Panc1 (cell line): ENCODE results near the gene ZDHHC11.
"Not testable (repeated sequence)": the region's sequence is repeated elsewhere in the genome, so short reads cannot be mapped to it uniquely, and the experiment has no call there.

Experiments used
- POLR2AphosphoS5 ChIP-seq: IDR thresholded peaks from 2 replicates; pipeline ENCODE4 v1.6.1; 2012; ENCODE audit warnings: mild to moderate bottlenecking, low read depth, low read length, moderate library complexity
- TF ChIP-seq, protein P1 (sequence below): fragments of 450-650 bp; IDR thresholded peaks from 2 replicates; pipeline ENCODE4 v1.5.1; 2017; ENCODE audit warnings: mild to moderate bottlenecking

GRCh38 chr5:772547-772890 lies 78.3 kb downstream of the ZDHHC11 start:
- not testable (repeated sequence) for TF ChIP-seq POLR2AphosphoS5
- TF ChIP-seq, protein P1, sequence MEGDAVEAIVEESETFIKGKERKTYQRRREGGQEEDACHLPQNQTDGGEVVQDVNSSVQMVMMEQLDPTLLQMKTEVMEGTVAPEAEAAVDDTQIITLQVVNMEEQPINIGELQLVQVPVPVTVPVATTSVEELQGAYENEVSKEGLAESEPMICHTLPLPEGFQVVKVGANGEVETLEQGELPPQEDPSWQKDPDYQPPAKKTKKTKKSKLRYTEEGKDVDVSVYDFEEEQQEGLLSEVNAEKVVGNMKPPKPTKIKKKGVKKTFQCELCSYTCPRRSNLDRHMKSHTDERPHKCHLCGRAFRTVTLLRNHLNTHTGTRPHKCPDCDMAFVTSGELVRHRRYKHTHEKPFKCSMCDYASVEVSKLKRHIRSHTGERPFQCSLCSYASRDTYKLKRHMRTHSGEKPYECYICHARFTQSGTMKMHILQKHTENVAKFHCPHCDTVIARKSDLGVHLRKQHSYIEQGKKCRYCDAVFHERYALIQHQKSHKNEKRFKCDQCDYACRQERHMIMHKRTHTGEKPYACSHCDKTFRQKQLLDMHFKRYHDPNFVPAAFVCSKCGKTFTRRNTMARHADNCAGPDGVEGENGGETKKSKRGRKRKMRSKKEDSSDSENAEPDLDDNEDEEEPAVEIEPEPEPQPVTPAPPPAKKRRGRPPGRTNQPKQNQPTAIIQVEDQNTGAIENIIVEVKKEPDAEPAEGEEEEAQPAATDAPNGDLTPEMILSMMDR = not testable (repeated sequence)
